SK-N-SH treated with all-trans-retinoic acid at 6 μM for 48 hours (cell line): Measurements from ENCODE around the gene ANKIB1.

ENCODE experiments used
- RARB ChIP-seq: fragments of 250-450 bp; sonication (Bioruptor Pico); IDR thresholded peaks from 2 replicates; pipeline ENCODE4 v1.8.0; 2021; ENCODE audit warnings: mild to moderate bottlenecking, moderate library complexity
- TOX ChIP-seq: fragments of 250-450 bp; sonication (Bioruptor Pico); IDR thresholded peaks from 2 replicates; pipeline ENCODE4 v1.8.0; 2021; ENCODE audit warnings: mild to moderate bottlenecking, moderate library complexity, borderline replicate concordance
- ZFP3 ChIP-seq: fragments of 250-450 bp; sonication (Bioruptor Pico); IDR thresholded peaks from 2 replicates; pipeline ENCODE4 v1.5.0; 2020; ENCODE audit warnings: mild to moderate bottlenecking, moderate library complexity
- TF ChIP-seq, protein P1 (sequence below): fragments of 250-450 bp; sonication (Bioruptor Pico); IDR thresholded peaks from 2 replicates; pipeline ENCODE4 v1.8.0; 2020; ENCODE audit warnings: mild to moderate bottlenecking, moderate library complexity, borderline replicate concordance
- TF ChIP-seq, protein P2 (sequence below): fragments of 250-450 bp; sonication (Bioruptor Pico); IDR thresholded peaks from 2 replicates; pipeline ENCODE4 v1.5.1; 2020; ENCODE audit warnings: low read depth, mild to moderate bottlenecking, moderate library complexity

DNA sequence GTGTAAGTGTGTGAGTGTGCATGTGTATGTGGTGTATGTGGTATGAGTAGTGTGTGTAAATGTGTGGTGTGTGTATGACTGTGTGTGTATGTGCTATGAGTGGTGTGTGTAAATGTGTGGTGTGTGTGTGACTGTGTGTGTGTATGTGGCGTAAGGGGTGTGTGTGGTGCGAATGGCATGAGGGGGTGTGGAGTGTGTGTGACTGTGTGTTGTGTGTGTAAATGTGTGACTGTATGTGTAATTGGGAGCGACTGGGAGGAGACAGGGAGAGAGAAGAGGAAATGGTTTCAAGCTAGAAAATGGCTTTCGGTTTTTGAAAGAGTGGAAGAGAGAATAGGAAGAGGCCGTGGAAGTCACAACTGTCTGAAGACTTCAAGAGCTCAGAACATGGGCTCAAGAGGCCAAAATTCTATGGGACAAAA is 177.9 kb downstream of the ANKIB1 start:
- TF ChIP-seq RARB (CRISPR knock-in tag): no peak
- TF ChIP-seq ZFP3 (CRISPR knock-in tag): no peak
- TF ChIP-seq, protein P1, sequence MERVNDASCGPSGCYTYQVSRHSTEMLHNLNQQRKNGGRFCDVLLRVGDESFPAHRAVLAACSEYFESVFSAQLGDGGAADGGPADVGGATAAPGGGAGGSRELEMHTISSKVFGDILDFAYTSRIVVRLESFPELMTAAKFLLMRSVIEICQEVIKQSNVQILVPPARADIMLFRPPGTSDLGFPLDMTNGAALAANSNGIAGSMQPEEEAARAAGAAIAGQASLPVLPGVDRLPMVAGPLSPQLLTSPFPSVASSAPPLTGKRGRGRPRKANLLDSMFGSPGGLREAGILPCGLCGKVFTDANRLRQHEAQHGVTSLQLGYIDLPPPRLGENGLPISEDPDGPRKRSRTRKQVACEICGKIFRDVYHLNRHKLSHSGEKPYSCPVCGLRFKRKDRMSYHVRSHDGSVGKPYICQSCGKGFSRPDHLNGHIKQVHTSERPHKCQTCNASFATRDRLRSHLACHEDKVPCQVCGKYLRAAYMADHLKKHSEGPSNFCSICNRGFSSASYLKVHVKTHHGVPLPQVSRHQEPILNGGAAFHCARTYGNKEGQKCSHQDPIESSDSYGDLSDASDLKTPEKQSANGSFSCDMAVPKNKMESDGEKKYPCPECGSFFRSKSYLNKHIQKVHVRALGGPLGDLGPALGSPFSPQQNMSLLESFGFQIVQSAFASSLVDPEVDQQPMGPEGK (CRISPR knock-in tag): no peak
- TF ChIP-seq, protein P2, sequence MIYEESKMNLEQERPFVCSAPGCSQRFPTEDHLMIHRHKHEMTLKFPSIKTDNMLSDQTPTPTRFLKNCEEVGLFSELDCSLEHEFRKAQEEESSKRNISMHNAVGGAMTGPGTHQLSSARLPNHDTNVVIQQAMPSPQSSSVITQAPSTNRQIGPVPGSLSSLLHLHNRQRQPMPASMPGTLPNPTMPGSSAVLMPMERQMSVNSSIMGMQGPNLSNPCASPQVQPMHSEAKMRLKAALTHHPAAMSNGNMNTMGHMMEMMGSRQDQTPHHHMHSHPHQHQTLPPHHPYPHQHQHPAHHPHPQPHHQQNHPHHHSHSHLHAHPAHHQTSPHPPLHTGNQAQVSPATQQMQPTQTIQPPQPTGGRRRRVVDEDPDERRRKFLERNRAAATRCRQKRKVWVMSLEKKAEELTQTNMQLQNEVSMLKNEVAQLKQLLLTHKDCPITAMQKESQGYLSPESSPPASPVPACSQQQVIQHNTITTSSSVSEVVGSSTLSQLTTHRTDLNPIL (CRISPR knock-in tag): no peak
- no peak for TF ChIP-seq TOX (CRISPR knock-in tag)
